HEK293T (cell line): Measurements from ENCODE around the gene MYMX.

Source experiments
- FOXA1 ChIP-seq: fragments of 450-650 bp; IDR thresholded peaks from 2 replicates; pipeline ENCODE4 v1.6.1; 2016; ENCODE audit warnings: mild to moderate bottlenecking
- FOXK2 ChIP-seq: fragments of 450-650 bp; IDR thresholded peaks from 2 replicates; pipeline ENCODE4 v1.6.1; 2016; ENCODE audit warnings: mild to moderate bottlenecking
- HDGF ChIP-seq: fragments of 450-650 bp; IDR thresholded peaks from 2 replicates; pipeline ENCODE4 v1.6.1; 2017; ENCODE audit warnings: antibody characterized with exemption, borderline replicate concordance
- SP1 ChIP-seq: fragments of 450-650 bp; IDR thresholded peaks from 2 replicates; pipeline ENCODE4 v1.6.1; 2017

GRCh38 chr6:44169154-44169553, 47.6 kb upstream of the MYMX start:
- TF ChIP-seq FOXA1 (no peak), FOXK2 (no peak), HDGF (no peak), SP1 (no peak)
